H1 (cell line): ENCODE data around the gene NOTCH2. TPM values are rescaled to one million over a fixed set of nuclear protein-coding genes. Genes with fewer than 3 reads are reported as not detected.

ENCODE experiments used
- CTCF ChIA-PET: fragments of 300-600 bp; sonication (Branson Sonifier 250); formaldehyde crosslinking; loops from one replicate; lab custom pipeline; 2021; ENCODE audit not compliant: partially characterized antibody; lab: Charles Lee
- POLR2A ChIA-PET: fragments of 300-600 bp; sonication (Branson Sonifier 250); formaldehyde crosslinking; loops from one replicate; lab custom pipeline; 2021; ENCODE audit warnings: inconsistent platforms; ENCODE audit not compliant: partially characterized antibody; lab: Charles Lee
- DNase-seq, 2 experiments: peaks; one replicate each; pipeline versions ENCODE4 v3.0.0 to v3.0.0-alpha.2; 2010 to 2022; ENCODE audit warnings: low spot score in 2 of 2, low read depth in 1 of 2, mixed read lengths in 1 of 2
- FAIRE-seq: peaks from 2 replicates; lab custom pipeline; 2011; peaks lifted over from hg19 to GRCh38; lab: Jason Lieb, UNC
- H2AFZ ChIP-seq: 2 replicates; pipeline ENCODE4 v1.8.1; 2012; ENCODE audit warnings: low read length, inconsistent platforms
- H2AK5ac ChIP-seq: 2 replicates; pipeline ENCODE4 v1.6.1; 2013; ENCODE audit warnings: low read depth, low read length
- H2BK120ac ChIP-seq: replicated peaks from 2 replicates; pipeline ENCODE3; 2013; ENCODE audit warnings: low read depth, low read length, inconsistent platforms
- H2BK12ac ChIP-seq: 2 replicates; pipeline ENCODE4 v1.6.1; 2013; ENCODE audit warnings: low read depth, low read length
- H2BK15ac ChIP-seq: 2 replicates; pipeline ENCODE4 v1.6.1; 2013; ENCODE audit warnings: low read length
- H2BK20ac ChIP-seq: 2 replicates; pipeline ENCODE4 v1.6.1; 2013; ENCODE audit warnings: low read length
- H2BK5ac ChIP-seq: 2 replicates; pipeline ENCODE4 v1.6.1; 2013; ENCODE audit warnings: low read depth, low read length
- H3K14ac ChIP-seq: 2 replicates; pipeline ENCODE4 v1.6.1; 2013; ENCODE audit warnings: inconsistent platforms; ENCODE audit not compliant: insufficient read length
- H3K18ac ChIP-seq: 2 replicates; pipeline ENCODE4 v1.6.1; 2013; ENCODE audit warnings: low read length; ENCODE audit errors: extremely low read depth
- H3K23ac ChIP-seq: 2 replicates; pipeline ENCODE4 v1.6.1; 2013; ENCODE audit warnings: inconsistent platforms; ENCODE audit not compliant: insufficient read length
- H3K23me2 ChIP-seq: 2 replicates; pipeline ENCODE4 v1.6.1; 2013; ENCODE audit warnings: low read depth, low read length
- H3K27ac ChIP-seq: 2 replicates; pipeline ENCODE4 v1.6.1; 2011; ENCODE audit warnings: low read depth, low read length, inconsistent platforms
- H3K27me3 ChIP-seq, 4 experiments: replicated peaks in 1 of 4; 1 replicate in 1 of 4; 2 replicates in 3 of 4; pipeline versions ENCODE4 v1.6.1 to v1.8.1; 2011 to 2013; ENCODE audit warnings: low read length in 3 of 4, mild to moderate bottlenecking in 3 of 4, inconsistent platforms in 2 of 4, mixed read lengths in 2 of 4, moderate library complexity in 1 of 4; ENCODE audit not compliant: control insufficient read depth in 3 of 4, insufficient read depth in 3 of 4; ENCODE audit errors: extremely low read depth in 1 of 4
- H3K36me3 ChIP-seq, 4 experiments: 2 replicates each; pipeline versions ENCODE4 v1.6.1 to v1.8.1; 2011 to 2013; ENCODE audit warnings: mild to moderate bottlenecking in 4 of 4, low read length in 3 of 4, moderate library complexity in 2 of 4, control low read depth in 1 of 4, inconsistent platforms in 1 of 4; ENCODE audit not compliant: insufficient read depth in 4 of 4, control insufficient read depth in 2 of 4
- H3K4ac ChIP-seq: replicated peaks from 2 replicates; pipeline ENCODE3; 2013; ENCODE audit warnings: low read length, low read depth, mixed read lengths, inconsistent platforms; ENCODE audit not compliant: insufficient read length
- H3K4me1 ChIP-seq, 4 experiments: replicated peaks in 1 of 4; 1 replicate in 1 of 4; 2 replicates in 3 of 4; pipeline versions ENCODE4 v1.6.1 to v1.8.1; 2011 to 2013; ENCODE audit warnings: low read length in 3 of 4, inconsistent platforms in 2 of 4, mixed read lengths in 1 of 4; ENCODE audit not compliant: insufficient read depth in 4 of 4, control insufficient read depth in 3 of 4
- H3K4me2 ChIP-seq, 2 experiments: 2 replicates each; pipeline versions ENCODE4 v1.6.1 to v1.8.1; 2011 to 2013; ENCODE audit warnings: low read depth in 2 of 2, low read length in 2 of 2, control low read depth in 1 of 2, inconsistent platforms in 1 of 2, mild to moderate bottlenecking in 1 of 2; ENCODE audit not compliant: insufficient read depth in 1 of 2
- H3K4me3 ChIP-seq, 4 experiments: fragments of 200-600, 300-600 bp in 1 of 4; sonication (generic), shearing (Covaris generic), sonication (Bioruptor Twin) in 1 of 4; 2 replicates each; pipeline versions ENCODE4 v1.5.1 to v1.8.1; 2011 to 2016; ENCODE audit warnings: low read length in 4 of 4, low read depth in 3 of 4, control low read depth in 2 of 4, inconsistent platforms in 2 of 4, mild to moderate bottlenecking in 2 of 4, mixed read lengths in 1 of 4, moderate library complexity in 1 of 4; ENCODE audit not compliant: insufficient read depth in 2 of 4; ENCODE audit errors: extremely low read depth in 1 of 4
- H3K56ac ChIP-seq: replicated peaks from 2 replicates; pipeline ENCODE3; 2013; ENCODE audit warnings: low read depth, mild to moderate bottlenecking, mixed read lengths, low read length, inconsistent platforms; ENCODE audit not compliant: insufficient read length
- H3K79me1 ChIP-seq: 2 replicates; pipeline ENCODE4 v1.6.1; 2013; ENCODE audit warnings: low read depth, low read length, control low read depth
- H3K79me2 ChIP-seq, 2 experiments: 2 replicates each; pipeline versions ENCODE4 v1.6.1 to v1.8.1; 2012 to 2013; ENCODE audit warnings: low read length in 2 of 2, mild to moderate bottlenecking in 2 of 2, inconsistent platforms in 1 of 2; ENCODE audit not compliant: insufficient read depth in 2 of 2, control insufficient read depth in 1 of 2
- H3K9ac ChIP-seq, 4 experiments: replicated peaks in 1 of 4; 1 replicate in 1 of 4; 2 replicates in 3 of 4; pipeline versions ENCODE4 v1.6.1 to v1.8.1; 2011 to 2013; ENCODE audit warnings: low read depth in 3 of 4, low read length in 3 of 4, control low read depth in 2 of 4, mild to moderate bottlenecking in 2 of 4, moderate library complexity in 2 of 4, inconsistent platforms in 1 of 4; ENCODE audit errors: extremely low read depth in 1 of 4
- H3K9me3 ChIP-seq, 2 experiments: 2 replicates each; pipeline versions ENCODE4 v1.6.1 to v1.8.1; 2012 to 2013; ENCODE audit warnings: mild to moderate bottlenecking in 2 of 2, moderate library complexity in 2 of 2, control low read depth in 1 of 2, inconsistent platforms in 1 of 2, low read depth in 1 of 2, low read length in 1 of 2, mixed read lengths in 1 of 2; ENCODE audit not compliant: insufficient read depth in 2 of 2
- H4K20me1 ChIP-seq, 2 experiments: replicated peaks in 1 of 2; 2 replicates each; pipeline versions ENCODE3 to v1.8.1; 2011 to 2013; ENCODE audit warnings: inconsistent platforms in 2 of 2, low read length in 2 of 2, mild to moderate bottlenecking in 1 of 2; ENCODE audit not compliant: insufficient read depth in 2 of 2, control insufficient read depth in 1 of 2
- H4K5ac ChIP-seq: 2 replicates; pipeline ENCODE4 v1.6.1; 2013; ENCODE audit warnings: low read length, low read depth, mixed read lengths, inconsistent platforms; ENCODE audit not compliant: insufficient read length
- H4K8ac ChIP-seq: 2 replicates; pipeline ENCODE4 v1.8.0; 2013; ENCODE audit warnings: mild to moderate bottlenecking, moderate library complexity, low read length, inconsistent platforms; ENCODE audit not compliant: insufficient read depth; ENCODE audit errors: extremely low read depth
- H4K91ac ChIP-seq: replicated peaks from 2 replicates; pipeline ENCODE3; 2013; ENCODE audit warnings: low read length, mixed read lengths, inconsistent platforms; ENCODE audit not compliant: insufficient read length
- KDM1A ChIP-seq: fragments of 200-600, 300-600 bp; sonication (generic); IDR thresholded peaks from 2 replicates; pipeline ENCODE4 v1.7.1; 2016; ENCODE audit warnings: mild to moderate bottlenecking, low read length, borderline replicate concordance
- WGBS, 2 experiments: shearing (Covaris generic) in 1 of 2; methylation state at CpG; one replicate each; pipeline versions ENCODE4 v1.1.6 to v1.1.7; 2013 to 2015; ENCODE audit warnings: low lambda C conversion rate in 2 of 2, mixed read lengths in 2 of 2, inconsistent platforms in 1 of 2, low coverage in 1 of 2, missing lambda C conversion rate in 1 of 2; ENCODE audit not compliant: insufficient replicate concordance in 2 of 2, insufficient coverage in 1 of 2, insufficient read length in 1 of 2; ENCODE audit errors: extremely low coverage in 1 of 2, missing lambda C conversion rate in 1 of 2; 5-methylcytosine and 5-hydroxymethylcytosine counted together
- polyA plus RNA-seq, 7 experiments: library from polyadenylated mRNA; depleted of rRNA in 3 of 7; stranded (reverse) in 5 of 7; unstranded in 2 of 7; fragments of >200 nt in 5 of 7; fragments of 200-250 nt in 2 of 7; gene quantifications; 1 replicate in 5 of 7; 2 replicates in 1 of 7; 4 replicates in 1 of 7; pipeline versions ENCODE4 v1.2.1 to v1.2.3, GENCODE V29; 2011 to 2013; ENCODE audit warnings: missing spikeins in 2 of 7, mixed read lengths in 2 of 7
- total RNA-seq: library from RNA; stranded (reverse); fragmentation: NEBNext Ultra II Directional; extraction: Animal tissue kit (Norgen Biotek cat#: 25700); gene quantifications from 2 replicates; pipeline ENCODE4 v1.2.1, GENCODE V29; 2021

NOTCH2 gene
- total and polyA plus RNA-seq, 2 of the 8 experiments (the other 6 are each of a cell fraction or from before 2014, with no cell fraction given), result 17.7 to 63.0 TPM

DNA sequence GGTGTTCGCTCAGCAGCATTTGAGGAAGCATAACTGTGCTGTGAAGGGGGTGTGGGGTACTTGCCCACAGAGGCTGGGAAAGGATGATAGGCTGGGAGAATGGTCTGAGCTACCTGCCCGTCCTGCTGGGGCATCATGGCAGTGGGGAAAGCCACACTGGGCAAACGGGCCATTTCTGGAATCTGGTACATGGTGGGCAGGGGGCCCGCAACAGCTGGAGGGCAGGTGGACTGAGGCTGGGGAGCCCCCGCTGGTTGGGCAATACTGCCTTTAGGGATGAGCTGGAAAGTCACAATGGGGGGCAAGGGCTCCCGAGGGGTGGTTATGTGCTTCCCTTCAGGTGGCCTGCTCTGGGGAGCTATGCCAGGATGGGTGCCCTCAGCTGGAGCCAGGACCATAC, 153.9 kb downstream of the NOTCH2 start:
- no peak for FAIRE-seq
- no peak overlapping the region for H2BK120ac ChIP-seq
- H3K27ac ChIP-seq, result no peak overlapping the region
- no peaks in the 10 kb centered on the region for H3K27me3 ChIP-seq
- H2BK5ac ChIP-seq, result no peak overlapping the region
- no peak overlapping the region for H2AK5ac ChIP-seq
- no peak overlapping the region for H4K8ac ChIP-seq
- peaks cover 8 to 33% (median 21%) of the 10 kb centered on the region in 4 experiments; a peak in 7 of 8 replicates for H3K36me3 ChIP-seq
- H3K9ac ChIP-seq, result no peak overlapping the region
- H2BK20ac ChIP-seq, result no peak overlapping the region
- WGBS, 2 experiments, result 90% methylated on average over 5 of the region's 6 CpGs; no CpG with 5 or more reads in 1 of the 2 experiments
- H3K56ac ChIP-seq, result no peak overlapping the region
- H3K79me1 ChIP-seq, result no peaks in the 10 kb centered on the region
- no peak overlapping the region for H3K4me3 ChIP-seq
- no peaks in the 10 kb centered on the region for H3K4me1 ChIP-seq
- no peak for DNase-seq
- no peak for TF ChIP-seq KDM1A
- TF ChIP-seq, all 59 proteins: peak for 0
- H3K23me2 ChIP-seq, result no peaks in the 10 kb centered on the region
- no peak overlapping the region for H2BK12ac ChIP-seq
- CTCF ChIA-PET, result interaction anchor here (0.6 to 1.8 kb wide), 2 partner anchors 19 to 29 kb away, joined by 3 to 4 read pairs; partner anchors contain the start of gene ADAM30
- H2BK15ac ChIP-seq, result no peak overlapping the region
- H3K23ac ChIP-seq, result no peak overlapping the region
- no peaks in the 10 kb centered on the region for H4K20me1 ChIP-seq
- H3K9me3 ChIP-seq, result no peaks in the 10 kb centered on the region
- H3K79me2 ChIP-seq, result no peaks in the 10 kb centered on the region
- H2AFZ ChIP-seq, result no peak overlapping the region
- no peak overlapping the region for H4K5ac ChIP-seq
- POLR2A ChIA-PET, result no interaction called here
- H3K4ac ChIP-seq, result no peak overlapping the region
- H3K4me2 ChIP-seq, result no peak overlapping the region
- H3K14ac ChIP-seq, result no peak overlapping the region
- H4K91ac ChIP-seq, result no peak overlapping the region
- H3K18ac ChIP-seq, result no peak overlapping the region
